Activated CD8-positive, alpha-beta T cell treated with anti-CD3 and anti-CD28 coated beads for 36 hours (primary cell): ENCODE data around the gene LRRK1. TPM values are rescaled to one million over a fixed set of nuclear protein-coding genes. Genes with fewer than 3 reads are reported as not detected.

Experiments used
- ATAC-seq: fragments of 200-7000 bp; cut with Tn5 transposase; one replicate; pipeline ENCODE4 v1.10.0; 2021; ENCODE audit warnings: mild to moderate bottlenecking, moderate library complexity
- CTCF ChIA-PET: fragments of 350-600 bp; sonication (Branson Sonifier 250); formaldehyde crosslinking; loops from one replicate; lab custom pipeline; 2021; ENCODE audit warnings: antibody characterized with exemption; lab: Charles Lee
- POLR2A ChIA-PET: fragments of 350-600 bp; sonication (Branson Sonifier 250); formaldehyde crosslinking; loops from one replicate; lab custom pipeline; 2021; ENCODE audit warnings: antibody characterized with exemption; lab: Charles Lee
- DNase-seq: peaks from one replicate; pipeline ENCODE4 v3.0.0-alpha.2; 2020
- H3K27ac Mint-ChIP-seq: one replicate; pipeline ENCODE4 v1.8.0; 2021; ENCODE audit warnings: mild to moderate bottlenecking, mixed read lengths
- H3K27me3 Mint-ChIP-seq: one replicate; pipeline ENCODE4 v1.8.0; 2021; ENCODE audit warnings: mixed read lengths
- H3K36me3 Mint-ChIP-seq: one replicate; pipeline ENCODE4 v1.8.0; 2021; ENCODE audit warnings: low read depth, mixed read lengths
- H3K4me1 Mint-ChIP-seq: one replicate; pipeline ENCODE4 v1.8.0; 2021; ENCODE audit warnings: low read depth, mixed read lengths
- H3K4me3 Mint-ChIP-seq: one replicate; pipeline ENCODE4 v1.8.0; 2021; ENCODE audit warnings: mild to moderate bottlenecking, moderate library complexity, mixed read lengths
- H3K9me3 Mint-ChIP-seq: one replicate; pipeline ENCODE4 v1.8.0; 2021; ENCODE audit warnings: mixed read lengths
- CTCF ChIP-seq: fragments of 200-600 bp; IDR thresholded peaks from one replicate; pipeline ENCODE4 v1.8.0; 2022; ENCODE audit warnings: antibody characterized with exemption, mild to moderate bottlenecking
- intact Hi-C: fragments of 100-400 bp; cut with micrococcal nuclease; formaldehyde crosslinking; loops from one replicate; pipeline ENCODE4 v1.10.0; 2022
- total RNA-seq, 2 experiments: library from RNA; stranded (reverse); gene quantifications; one replicate each; pipeline ENCODE4 v1.2.3, GENCODE V29; 2021

LRRK1 gene
- total RNA-seq, 2 experiments from 2014 or later = 0.50 to 0.83 TPM

GRCh38 chr15:101022876-101023275 lies 103.7 kb downstream of the LRRK1 start:
- H3K36me3 Mint-ChIP-seq = no peaks in the 10 kb centered on the region
- no peak overlapping the region for H3K4me3 Mint-ChIP-seq
- no peak for ATAC-seq
- H3K27me3 Mint-ChIP-seq = no peaks in the 10 kb centered on the region
- no peak for DNase-seq
- ChIA-PET CTCF (interaction anchor here (0.9 to 6.9 kb wide), 5 partner anchors 14 to 238 kb away, joined by 3 to 77 read pairs (median 4); no protein-coding TSS in a partner anchor), POLR2A (no interaction called here)
- intact Hi-C loops = no loop called here
- H3K4me1 Mint-ChIP-seq = no peaks in the 10 kb centered on the region
- TF ChIP-seq CTCF = no peak
- no peaks in the 10 kb centered on the region for H3K9me3 Mint-ChIP-seq
- H3K27ac Mint-ChIP-seq = no peak overlapping the region

GRCh38 chr15:101023501-101024072 lies 104.4 kb downstream of the LRRK1 start:
- Mint-ChIP-seq H3K9me3 (no peaks in the 10 kb centered on the region), H3K27me3 (peaks cover 2% of the 10 kb centered on the region), H3K27ac (no peak overlapping the region), H3K4me3 (no peak overlapping the region), H3K36me3 (no peaks in the 10 kb centered on the region), H3K4me1 (no peaks in the 10 kb centered on the region)
- POLR2A ChIA-PET = no interaction called here
- ATAC-seq (no peak), DNase-seq (no peak)
- CTCF ChIA-PET = interaction anchor here (0.9 to 6.9 kb wide), 6 partner anchors 8 to 237 kb away, joined by 3 to 77 read pairs (median 4); no protein-coding TSS in a partner anchor
- TF ChIP-seq CTCF = no peak
- intact Hi-C loops = no loop called here

GRCh38 chr15:101024073-101024695 lies 105.0 kb downstream of the LRRK1 start:
- intact Hi-C loops = no loop called here
- POLR2A ChIA-PET = no interaction called here
- Mint-ChIP-seq H3K9me3 (no peaks in the 10 kb centered on the region), H3K27ac (no peak overlapping the region), H3K27me3 (peaks cover 2% of the 10 kb centered on the region), H3K36me3 (no peaks in the 10 kb centered on the region), H3K4me3 (no peak overlapping the region), H3K4me1 (no peaks in the 10 kb centered on the region)
- ATAC-seq (no peak), DNase-seq (no peak)
- no peak for TF ChIP-seq CTCF
- CTCF ChIA-PET = interaction anchor here (1.1 to 6.9 kb wide), 4 partner anchors 9 to 237 kb away, joined by 3 to 77 read pairs (median 6); no protein-coding TSS in a partner anchor

GRCh38 chr15:101024706-101025500 lies 105.7 kb downstream of the LRRK1 start:
- intact Hi-C loops = no loop called here
- Mint-ChIP-seq H3K4me3 (no peak overlapping the region), H3K27ac (no peak overlapping the region), H3K4me1 (no peaks in the 10 kb centered on the region), H3K27me3 (peaks cover 2% of the 10 kb centered on the region), H3K9me3 (no peaks in the 10 kb centered on the region), H3K36me3 (no peaks in the 10 kb centered on the region)
- no peak for ATAC-seq
- no peak for TF ChIP-seq CTCF
- ChIA-PET CTCF (interaction anchor here (0.9 to 6.9 kb wide), 3 partner anchors 9 to 17 kb away, joined by 3 to 77 read pairs (median 8); no protein-coding TSS in a partner anchor), POLR2A (no interaction called here)
- no peak for DNase-seq
